ENCODE results near the gene DNAH12.

Gene DNAH12

DNA sequence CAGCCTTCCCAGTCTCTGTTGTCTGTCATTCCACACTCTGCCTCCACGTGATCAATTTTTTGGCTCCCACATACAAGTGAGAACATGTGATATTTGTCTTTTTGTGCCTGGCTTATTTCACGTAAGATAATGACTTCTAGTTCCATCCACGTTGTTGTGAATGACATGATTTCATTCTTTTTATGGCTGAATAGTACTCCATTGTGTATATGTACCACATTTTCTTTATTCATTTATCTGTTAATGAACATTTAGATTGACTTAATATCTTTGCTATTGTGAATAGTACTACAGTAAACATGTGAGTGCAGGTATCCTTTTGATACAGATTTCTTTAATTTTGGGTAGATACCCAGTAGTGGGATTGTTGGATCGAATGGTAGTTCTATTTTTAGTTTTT lies 283.0 kb downstream of the DNAH12 start:
- DNase-seq (ENCODE audit: insufficient read length, low spot score): no peak
- FAIRE-seq: no peak

DNA sequence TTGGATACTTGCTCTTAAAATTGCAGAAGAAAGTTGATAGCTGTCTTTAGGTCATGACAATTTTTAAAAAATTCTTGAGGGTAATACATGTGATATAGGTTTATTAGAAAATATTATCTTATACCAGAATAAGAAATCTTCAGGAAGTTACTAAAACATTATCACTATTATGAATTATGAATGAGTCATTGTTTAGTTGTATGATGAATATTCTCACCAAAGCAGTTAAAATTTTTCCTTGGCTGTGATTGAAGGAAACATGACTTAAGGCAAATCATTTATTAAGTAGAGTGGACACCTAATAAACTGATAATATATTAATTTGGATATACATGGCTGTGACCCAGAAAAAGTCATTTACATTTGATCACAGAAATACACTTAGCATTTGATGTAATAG lies 286.5 kb downstream of the DNAH12 start:
- no peak for FAIRE-seq
- no peak for DNase-seq (ENCODE audit: insufficient read length, low spot score)

DNA sequence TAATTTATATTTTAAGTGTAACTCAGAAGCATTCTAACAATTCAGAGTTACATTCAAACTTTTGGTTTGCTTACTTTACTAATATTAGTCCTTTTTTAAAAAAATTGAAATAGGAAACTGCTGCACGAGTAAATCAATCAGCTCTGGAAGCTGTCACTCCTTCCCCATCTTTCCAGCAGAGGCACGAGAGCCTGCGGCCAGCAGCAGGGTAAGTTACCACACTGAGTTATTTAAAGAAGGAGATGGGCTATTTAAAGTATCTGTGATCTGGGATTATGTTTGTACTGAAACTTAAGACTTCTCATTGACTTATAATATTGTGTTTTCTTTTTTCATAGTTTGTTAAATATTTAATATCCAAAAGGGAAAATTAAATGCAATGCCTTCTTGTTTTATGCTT lies 287.3 kb downstream of the DNAH12 start:
- DNase-seq (ENCODE audit: insufficient read length, low spot score) (no peak), FAIRE-seq (no peak)

DNA sequence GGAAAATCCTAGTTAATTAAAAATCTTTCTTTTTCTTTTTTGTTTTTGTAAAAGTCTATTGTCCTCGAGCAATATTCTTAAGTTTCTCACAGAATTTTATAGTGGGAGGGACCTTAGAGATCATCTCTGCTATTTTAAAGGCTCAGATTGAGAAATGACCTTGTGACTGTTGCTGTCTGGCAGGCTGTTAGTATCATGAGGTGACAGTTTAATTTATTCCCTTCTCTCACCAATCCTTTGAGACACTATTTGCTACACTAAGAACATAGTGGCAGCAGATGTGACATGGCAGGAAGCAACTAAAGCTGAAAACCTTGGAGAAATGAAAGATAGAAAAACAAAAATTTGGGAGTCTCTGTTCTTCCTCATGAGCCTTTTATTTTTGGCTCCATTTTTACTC lies 291.7 kb downstream of the DNAH12 start:
- DNase-seq (ENCODE audit: insufficient read length, low spot score): no peak
- peak; percentile 14 for FAIRE-seq

DNA sequence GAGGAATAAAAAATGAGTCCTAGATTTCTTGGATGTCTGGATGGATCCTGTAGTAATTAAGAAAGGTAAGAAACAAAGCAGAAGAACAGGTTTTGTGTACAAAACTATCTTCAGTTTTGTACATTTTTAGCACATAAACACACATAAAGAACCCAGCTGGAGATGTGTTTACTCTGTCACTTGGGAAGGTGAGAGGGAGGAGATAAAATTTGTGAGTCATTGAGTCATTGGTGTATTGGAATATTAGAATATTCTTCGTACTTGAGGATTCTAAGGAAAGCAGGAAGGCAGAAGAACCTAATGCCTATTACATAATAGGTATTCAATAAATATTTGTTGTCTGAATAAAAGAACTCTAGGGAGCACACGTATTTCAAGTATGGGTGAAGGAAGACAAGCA lies 299.2 kb downstream of the DNAH12 start:
- no peak for FAIRE-seq

More for the DNA sequence above, 299.2 kb downstream of the DNAH12 start:
- DNase-seq (ENCODE audit: insufficient read length, low spot score): no peak
